Neuronal stem cell (in vitro differentiated cells): ENCODE results near the gene CPNE5.

Experiments used
- DNase-seq: peaks from one replicate; pipeline ENCODE4 v3.0.0-alpha.2; 2013; ENCODE audit warnings: low spot score
- H2AFZ ChIP-seq: one replicate; pipeline ENCODE4 v1.6.1; 2013; ENCODE audit warnings: mild to moderate bottlenecking, low read length, inconsistent platforms
- H2AK5ac ChIP-seq: 2 replicates; pipeline ENCODE4 v1.6.1; 2013; ENCODE audit warnings: low read depth, mild to moderate bottlenecking, inconsistent platforms, low read length, moderate library complexity, mixed read lengths
- H2BK120ac ChIP-seq: 2 replicates; pipeline ENCODE4 v1.6.1; 2013; ENCODE audit warnings: low read depth, mild to moderate bottlenecking, inconsistent platforms, low read length, moderate library complexity, mixed read lengths
- H2BK12ac ChIP-seq: one replicate; pipeline ENCODE4 v1.6.1; 2013; ENCODE audit warnings: low read length, inconsistent platforms
- H2BK15ac ChIP-seq: 2 replicates; pipeline ENCODE4 v1.6.1; 2013; ENCODE audit warnings: mild to moderate bottlenecking, low read length, inconsistent platforms, mixed read lengths
- H2BK5ac ChIP-seq: one replicate; pipeline ENCODE4 v1.6.1; 2013; ENCODE audit warnings: inconsistent platforms, mild to moderate bottlenecking, low read length, moderate library complexity
- H3K14ac ChIP-seq: one replicate; pipeline ENCODE4 v1.6.1; 2013; ENCODE audit warnings: low read length, inconsistent platforms
- H3K18ac ChIP-seq: 2 replicates; pipeline ENCODE4 v1.6.1; 2013; ENCODE audit warnings: low read length, inconsistent platforms
- H3K23ac ChIP-seq: 2 replicates; pipeline ENCODE4 v1.6.1; 2013; ENCODE audit warnings: low read depth, mild to moderate bottlenecking, mixed read lengths, low read length, inconsistent platforms; ENCODE audit not compliant: poor library complexity
- H3K27ac ChIP-seq: replicated peaks from 3 replicates; pipeline ENCODE4 v1.5.1; 2013; ENCODE audit warnings: low read length, inconsistent platforms
- H3K27me3 ChIP-seq, 3 experiments: 2 replicates each; pipeline ENCODE4 v1.6.1; 2013; ENCODE audit warnings: low read length in 3 of 3, mild to moderate bottlenecking in 2 of 3, inconsistent platforms in 1 of 3, low read depth in 1 of 3, mixed read lengths in 1 of 3, moderate library complexity in 1 of 3; ENCODE audit not compliant: control insufficient read depth in 3 of 3, insufficient read depth in 3 of 3
- H3K36me3 ChIP-seq, 2 donors: replicated peaks in 1 of 2; 2 replicates each; pipeline ENCODE4 v1.6.1; 2013; ENCODE audit warnings: low read length in 2 of 2; ENCODE audit not compliant: control insufficient read depth in 2 of 2, insufficient read depth in 2 of 2
- H3K4ac ChIP-seq: 2 replicates; pipeline ENCODE4 v1.6.1; 2013; ENCODE audit warnings: inconsistent platforms, mild to moderate bottlenecking, low read length, moderate library complexity
- H3K4me1 ChIP-seq, 2 donors: 1 replicate in 1 of 2; 2 replicates in 1 of 2; pipeline ENCODE4 v1.6.1; 2013; ENCODE audit warnings: low read length in 2 of 2, low read depth in 1 of 2; ENCODE audit not compliant: control insufficient read depth in 2 of 2, insufficient read depth in 1 of 2
- H3K4me2 ChIP-seq: one replicate; pipeline ENCODE4 v1.6.1; 2013; ENCODE audit warnings: mild to moderate bottlenecking, low read length, inconsistent platforms; ENCODE audit not compliant: insufficient read depth, poor library complexity, severe bottlenecking
- H3K4me3 ChIP-seq, 2 donors: 2 replicates each; pipeline ENCODE4 v1.5.1; 2013; ENCODE audit warnings: low read length in 2 of 2, mild to moderate bottlenecking in 2 of 2, inconsistent platforms in 1 of 2, moderate library complexity in 1 of 2
- H3K79me1 ChIP-seq: one replicate; pipeline ENCODE4 v1.6.1; 2013; ENCODE audit warnings: low read depth, mild to moderate bottlenecking, inconsistent platforms, low read length, moderate library complexity
- H3K9ac ChIP-seq: one replicate; pipeline ENCODE4 v1.6.1; 2013; ENCODE audit warnings: mild to moderate bottlenecking, low read depth, low read length, inconsistent platforms; ENCODE audit not compliant: poor library complexity
- H3K9me3 ChIP-seq, 2 donors: replicated peaks in 1 of 2; 2 replicates each; pipeline versions ENCODE3 to v1.6.1; 2013; ENCODE audit warnings: low read length in 2 of 2, mild to moderate bottlenecking in 2 of 2, inconsistent platforms in 1 of 2, low read depth in 1 of 2, mixed read lengths in 1 of 2, moderate library complexity in 1 of 2; ENCODE audit not compliant: control insufficient read depth in 2 of 2, insufficient read depth in 1 of 2
- H4K8ac ChIP-seq: one replicate; pipeline ENCODE4 v1.6.1; 2013; ENCODE audit warnings: low read depth, mild to moderate bottlenecking, inconsistent platforms, low read length, moderate library complexity
- H4K91ac ChIP-seq: one replicate; pipeline ENCODE4 v1.6.1; 2013; ENCODE audit warnings: low read length, low read depth, mild to moderate bottlenecking, inconsistent platforms; ENCODE audit not compliant: poor library complexity
- WGBS, 2 donors: extraction: QIAGEN DNeasy Blood & Tissue Kit; methylation state at CpG; one replicate each; pipeline ENCODE4 v1.1.7; 2013; ENCODE audit warnings: missing lambda C conversion rate in 2 of 2, mixed read lengths in 1 of 2; ENCODE audit not compliant: insufficient read length in 2 of 2, insufficient replicate concordance in 1 of 2; ENCODE audit errors: extremely low coverage in 2 of 2; 5-methylcytosine and 5-hydroxymethylcytosine counted together

CPNE5 gene

DNA sequence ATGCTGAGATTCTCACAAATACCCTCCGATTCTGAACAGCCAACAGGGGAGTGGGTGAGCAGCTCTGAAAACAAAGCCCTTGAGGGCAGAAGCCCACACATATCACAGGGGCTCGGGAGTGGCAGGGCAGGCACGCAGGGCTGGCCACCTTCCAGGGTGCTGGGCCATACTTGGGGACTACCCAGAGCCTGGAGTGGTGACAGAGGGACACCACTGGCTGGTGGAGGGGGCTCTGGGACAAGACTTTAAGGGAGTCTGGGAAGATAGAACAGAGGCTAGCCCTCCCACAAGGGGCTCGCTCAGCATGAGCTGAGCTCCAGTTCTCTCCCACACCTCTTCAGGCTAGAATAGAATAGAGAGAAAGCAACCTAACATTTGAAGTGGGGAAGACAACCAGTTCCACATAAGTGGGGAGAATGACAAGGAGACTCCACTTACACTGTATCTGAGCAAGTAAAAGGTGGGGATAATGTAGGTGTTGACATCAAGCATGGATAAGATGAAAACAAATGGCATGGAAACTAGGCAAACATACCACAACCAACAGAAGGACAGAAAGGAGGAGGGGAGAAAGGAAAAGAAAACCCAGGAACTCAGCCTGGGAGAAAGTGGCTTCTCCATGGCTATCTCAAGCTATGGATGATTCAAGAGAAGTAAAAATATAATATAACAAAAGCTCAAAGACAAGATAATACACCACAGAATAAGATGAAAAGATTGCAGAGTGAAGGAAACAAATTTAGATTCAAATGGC lies 28.4 kb upstream of the CPNE5 start:
- no peak overlapping the region for H2BK120ac ChIP-seq
- H3K9me3 ChIP-seq: peaks cover 0 to 2% of the 10 kb centered on the region in 2 donors
- H3K18ac ChIP-seq: no peak overlapping the region
- no peak overlapping the region for H3K9ac ChIP-seq
- peaks cover 10% of the 10 kb centered on the region for H3K79me1 ChIP-seq
- no CpG with 5 or more reads among the region's 4 CpGs for WGBS, 2 donors
- no peak overlapping the region for H4K91ac ChIP-seq
- no peak overlapping the region for H2BK12ac ChIP-seq
- no peak overlapping the region for H2BK15ac ChIP-seq
- no peak overlapping the region for H2AK5ac ChIP-seq
- peaks cover 22 to 99% of the 10 kb centered on the region in 2 donors for H3K36me3 ChIP-seq
- H3K4me2 ChIP-seq: no peak overlapping the region
- H3K14ac ChIP-seq: no peak overlapping the region
- no peak overlapping the region for H4K8ac ChIP-seq
- H3K4me3 ChIP-seq: no peak overlapping the region
- no peak overlapping the region for H3K27ac ChIP-seq
- no peak for DNase-seq
- no peak overlapping the region for H3K4ac ChIP-seq
- no peak overlapping the region for H3K23ac ChIP-seq
- H2BK5ac ChIP-seq: no peak overlapping the region
- H2AFZ ChIP-seq: no peak overlapping the region
- no peaks in the 10 kb centered on the region for H3K27me3 ChIP-seq
- H3K4me1 ChIP-seq: peaks cover 0 to 5% of the 10 kb centered on the region in 2 donors

DNA sequence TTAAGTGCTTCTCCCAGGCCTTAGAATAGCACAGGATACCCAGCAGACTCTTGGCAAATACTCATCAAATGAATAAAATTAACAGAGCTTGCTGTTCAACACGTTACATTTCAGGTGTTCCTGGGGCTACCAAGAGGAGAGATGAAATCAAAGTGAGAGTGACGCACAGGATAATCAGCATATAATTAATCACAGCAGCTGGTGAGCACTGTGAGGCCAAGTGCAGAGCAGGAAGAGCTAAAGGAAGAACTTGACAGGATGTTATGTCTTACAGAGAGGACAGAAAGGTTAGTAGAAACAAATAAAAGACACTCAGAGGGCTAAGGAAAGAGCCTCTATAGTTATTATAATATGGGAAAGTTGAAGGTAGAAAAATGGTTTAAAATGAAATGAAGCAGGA lies 26.6 kb upstream of the CPNE5 start:
- Histone ChIP-seq H2AFZ (no peak overlapping the region), H3K79me1 (peaks cover 8% of the 10 kb centered on the region), H2BK120ac (no peak overlapping the region), H3K9ac (no peak overlapping the region), H3K27ac (no peak overlapping the region), H4K8ac (no peak overlapping the region), H3K14ac (no peak overlapping the region), H3K27me3 (no peaks in the 10 kb centered on the region), H2BK5ac (no peak overlapping the region), H3K36me3 (peaks cover 19 to 97% of the 10 kb centered on the region in 2 donors), H3K9me3 (peaks cover 0 to 2% of the 10 kb centered on the region in 2 donors), H2AK5ac (no peak overlapping the region), H3K4me2 (no peak overlapping the region), H2BK12ac (no peak overlapping the region), H3K23ac (no peak overlapping the region), H3K4me1 (peaks cover 0 to 5% of the 10 kb centered on the region in 2 donors), H3K4me3 (no peak overlapping the region), H2BK15ac (no peak overlapping the region), H4K91ac (no peak overlapping the region), H3K4ac (no peak overlapping the region), H3K18ac (no peak overlapping the region)
- no CpG with 5 or more reads among the region's 2 CpGs for WGBS, 2 donors
- no peak for DNase-seq

DNA sequence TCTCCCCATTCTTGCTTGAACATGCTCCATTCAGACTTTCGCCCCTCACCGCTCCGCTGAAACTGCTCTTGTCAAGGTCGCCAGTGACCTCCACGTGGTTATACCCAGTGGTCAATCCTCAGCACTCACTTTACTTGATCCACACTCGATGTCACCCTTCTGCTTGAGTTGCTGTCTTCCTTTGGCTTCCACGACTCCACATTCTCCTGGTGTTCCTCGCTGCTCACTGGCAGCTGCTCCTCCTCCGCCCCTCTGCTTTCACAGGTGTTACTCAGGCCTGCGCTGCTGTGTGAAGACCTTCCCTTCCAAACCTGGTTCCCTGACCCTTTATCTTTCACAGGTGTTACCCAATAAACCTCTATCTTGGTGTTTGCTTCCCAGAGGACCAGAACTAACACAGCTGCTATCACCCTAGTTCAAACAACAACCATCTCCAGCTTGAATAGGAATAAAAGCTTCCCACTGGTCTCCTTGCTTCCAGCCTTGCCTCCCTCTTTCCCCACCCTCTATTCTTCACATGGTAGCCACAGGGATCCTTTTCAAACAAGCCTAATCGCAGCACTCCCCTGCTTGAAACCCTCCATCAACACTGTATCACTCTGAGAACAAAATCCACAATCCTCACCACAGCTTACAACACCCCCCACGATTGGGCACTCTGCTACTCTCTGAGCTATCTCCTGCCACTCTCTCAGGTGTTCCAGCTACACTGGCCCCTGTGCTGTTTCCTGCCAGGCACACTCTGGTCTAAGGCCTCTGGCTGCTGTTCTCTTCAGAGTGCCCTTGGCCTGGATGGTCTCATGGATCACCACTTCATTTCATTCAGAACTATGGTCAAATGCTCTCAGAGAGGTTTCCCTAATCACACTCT lies 24.7 kb upstream of the CPNE5 start:
- H3K4me2 ChIP-seq: no peak overlapping the region
- peaks cover 8% of the 10 kb centered on the region for H3K79me1 ChIP-seq
- H3K4me1 ChIP-seq: peaks cover 0 to 5% of the 10 kb centered on the region in 2 donors
- H2BK15ac ChIP-seq: no peak overlapping the region
- H2AFZ ChIP-seq: no peak overlapping the region
- WGBS, 2 donors: no CpG with 5 or more reads among the region's 12 CpGs
- no peak overlapping the region for H2BK5ac ChIP-seq
- no peak overlapping the region for H3K18ac ChIP-seq
- H3K23ac ChIP-seq: no peak overlapping the region
- H3K27me3 ChIP-seq: no peaks in the 10 kb centered on the region
- H3K9me3 ChIP-seq: peaks cover 0 to 2% of the 10 kb centered on the region in 2 donors
- H2AK5ac ChIP-seq: no peak overlapping the region
- H4K8ac ChIP-seq: no peak overlapping the region
- H4K91ac ChIP-seq: no peak overlapping the region
- H3K36me3 ChIP-seq: peaks cover 18 to 91% of the 10 kb centered on the region in 2 donors
- H3K4ac ChIP-seq: no peak overlapping the region
- no peak overlapping the region for H2BK120ac ChIP-seq
- no peak for DNase-seq
- no peak overlapping the region for H3K14ac ChIP-seq
- no peak overlapping the region for H3K4me3 ChIP-seq
- peak overlapping the region; percentile 18 for H3K9ac ChIP-seq
- no peak overlapping the region for H2BK12ac ChIP-seq
- H3K27ac ChIP-seq: no peak overlapping the region

DNA sequence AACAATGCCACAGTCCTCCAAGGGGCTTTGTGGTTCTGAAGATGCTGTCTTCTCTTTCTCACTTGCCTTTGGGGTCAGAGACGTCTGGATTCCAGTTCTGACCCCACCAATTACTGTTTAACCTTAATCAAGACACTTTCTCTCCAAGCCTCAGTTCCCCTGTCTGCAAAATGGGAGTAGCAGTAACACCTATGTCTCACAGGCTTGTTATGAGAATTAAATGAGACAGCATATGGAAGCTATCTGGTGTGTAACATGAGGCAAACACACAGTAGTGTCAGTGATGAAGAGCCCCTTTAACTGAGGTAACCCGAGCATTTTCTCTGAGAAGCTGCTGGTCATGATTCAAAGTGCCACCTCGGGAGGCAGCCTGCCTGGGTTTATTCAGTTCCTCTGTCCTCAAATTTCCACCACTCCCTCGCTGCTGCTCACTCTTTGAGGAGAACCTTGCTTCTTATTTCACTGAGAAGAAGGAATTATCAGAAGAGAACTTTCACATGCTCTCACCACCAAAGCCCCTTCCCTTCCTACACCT lies 23.7 kb upstream of the CPNE5 start:
- DNase-seq: no peak
- H2BK5ac ChIP-seq: no peak overlapping the region
- peaks cover 0 to 2% of the 10 kb centered on the region in 2 donors for H3K9me3 ChIP-seq
- H3K36me3 ChIP-seq: peaks cover 18 to 89% of the 10 kb centered on the region in 2 donors
- H3K14ac ChIP-seq: no peak overlapping the region
- H3K18ac ChIP-seq: no peak overlapping the region
- no peaks in the 10 kb centered on the region for H3K27me3 ChIP-seq
- no peak overlapping the region for H2AK5ac ChIP-seq
- WGBS, 2 donors: no CpG with 5 or more reads among the region's 4 CpGs
- H2BK120ac ChIP-seq: no peak overlapping the region
- no peak overlapping the region for H3K9ac ChIP-seq
- H3K79me1 ChIP-seq: peaks cover 8% of the 10 kb centered on the region
- H4K91ac ChIP-seq: no peak overlapping the region
- H2BK15ac ChIP-seq: no peak overlapping the region
- no peak overlapping the region for H3K4me3 ChIP-seq
- H3K4me2 ChIP-seq: no peak overlapping the region
- no peak overlapping the region for H2AFZ ChIP-seq
- no peak overlapping the region for H3K4ac ChIP-seq
- no peak overlapping the region for H3K27ac ChIP-seq
- no peak overlapping the region for H3K23ac ChIP-seq
- no peak overlapping the region for H4K8ac ChIP-seq
- H2BK12ac ChIP-seq: no peak overlapping the region
- H3K4me1 ChIP-seq: peaks cover 6 to 11% of the 10 kb centered on the region in 2 donors
